GM12878 (cell line): ENCODE measurements around the gene CLDN15. TPM values are rescaled to one million over a fixed set of nuclear protein-coding genes. Genes with fewer than 3 reads are reported as not detected.

Experiments
- ATAC-seq: fragments of 200-7000 bp; cut with Tn5 transposase; 3 replicates; pipeline ENCODE4 v1.9.1; 2020; ENCODE audit warnings: mild to moderate bottlenecking, moderate library complexity
- BruUV-seq: library from RNA; stranded (reverse); fragments of 400-500 nt; replicated peaks from 2 replicates; lab custom pipeline; 2021; lab: Mats Ljungman, UMichigan
- CTCF ChIA-PET: fragments of 300-600 bp; sonication (Branson Sonifier 250); formaldehyde crosslinking; extraction: SDS; loops from one replicate; lab custom pipeline; 2021; ENCODE audit warnings: inconsistent platforms; lab: Yijun Ruan, JAX
- POLR2A ChIA-PET: fragments of 350-600 bp; formaldehyde crosslinking; extraction: SDS; loops from one replicate; lab custom pipeline; 2021; ENCODE audit warnings: inconsistent platforms; lab: Charles Lee
- RAD21 ChIA-PET: fragments of 300-600 bp; sonication (Branson Sonifier 250); formaldehyde crosslinking; loops from one replicate; lab custom pipeline; 2023; ENCODE audit warnings: antibody characterized with exemption; ENCODE audit not compliant: unreplicated experiment; lab: Charles Lee
- SMC1A ChIA-PET: fragments of 300-600 bp; sonication (Branson Sonifier 250); formaldehyde crosslinking; loops from one replicate; lab custom pipeline; 2023; ENCODE audit not compliant: unreplicated experiment, uncharacterized antibody; lab: Charles Lee
- DNase-seq: peaks from one replicate; pipeline ENCODE4 v3.0.0-alpha.2; 2011; ENCODE audit warnings: low read depth, low spot score
- FAIRE-seq: peaks from 3 replicates; lab custom pipeline; 2011; peaks lifted over from hg19 to GRCh38; lab: Jason Lieb, UNC
- H2AFZ ChIP-seq: 2 replicates; pipeline ENCODE4 v1.6.0; 2011; ENCODE audit warnings: low read depth, low read length, control low read depth; ENCODE audit not compliant: control insufficient read depth
- H3K27ac ChIP-seq: 2 replicates; pipeline ENCODE4 v1.5.1; 2011; ENCODE audit warnings: control low read depth; ENCODE audit not compliant: control insufficient read depth, insufficient read depth
- H3K27me3 ChIP-seq, 2 experiments: replicated peaks in 1 of 2; 2 replicates each; pipeline versions ENCODE4 v1.6.0 to v1.6.1; 2011; ENCODE audit warnings: low read length in 1 of 2; ENCODE audit not compliant: control insufficient read depth in 2 of 2, insufficient read depth in 2 of 2
- H3K36me3 ChIP-seq, 2 experiments: 2 replicates each; pipeline ENCODE4 v1.5.1; 2011; ENCODE audit warnings: low read length in 1 of 2; ENCODE audit not compliant: control insufficient read depth in 2 of 2, insufficient read depth in 2 of 2
- H3K4me1 ChIP-seq: 2 replicates; pipeline ENCODE4 v1.6.1; 2011; ENCODE audit warnings: mild to moderate bottlenecking, low read length, moderate library complexity, mixed read lengths; ENCODE audit not compliant: control insufficient read depth, insufficient read depth
- H3K4me2 ChIP-seq: 2 replicates; pipeline ENCODE4 v1.6.0; 2011; ENCODE audit warnings: control low read depth; ENCODE audit not compliant: control insufficient read depth, insufficient read depth
- H3K4me3 ChIP-seq: fragments of 200-600 bp; sonication (generic); 2 replicates; pipeline ENCODE4 v1.5.1; 2016
- H3K79me2 ChIP-seq: 2 replicates; pipeline ENCODE4 v1.6.0; 2011; ENCODE audit warnings: low read length; ENCODE audit not compliant: control insufficient read depth, insufficient read depth
- H3K9ac ChIP-seq: 2 replicates; pipeline ENCODE4 v1.8.0; 2011; ENCODE audit warnings: low read length, control low read depth, mixed read lengths; ENCODE audit not compliant: control insufficient read depth, insufficient read depth
- H3K9me3 ChIP-seq: replicated peaks from 3 replicates; pipeline ENCODE4 v1.5.1; 2011; ENCODE audit warnings: mild to moderate bottlenecking, low read length; ENCODE audit not compliant: control insufficient read depth, insufficient read depth
- H4K20me1 ChIP-seq: 2 replicates; pipeline ENCODE4 v1.6.0; 2011; ENCODE audit not compliant: control insufficient read depth, insufficient read depth
- ATF7 ChIP-seq: fragments of 450-650 bp; IDR thresholded peaks from 2 replicates; pipeline ENCODE4 v1.6.1; 2016; ENCODE audit warnings: low read depth, mild to moderate bottlenecking
- BHLHE40 ChIP-seq, 2 experiments: fragments of 450-650 bp in 1 of 2; IDR thresholded peaks; 2 replicates each; pipeline ENCODE4 v1.6.1; 2011 to 2017; ENCODE audit warnings: low read depth in 2 of 2, borderline replicate concordance in 1 of 2, improper control_type of control experiment in 1 of 2, low read length in 1 of 2, mild to moderate bottlenecking in 1 of 2
- BMI1 ChIP-seq: fragments of 450-650 bp; IDR thresholded peaks from 2 replicates; pipeline ENCODE4 v1.6.1; 2016; ENCODE audit warnings: mild to moderate bottlenecking, moderate library complexity, borderline replicate concordance
- E4F1 ChIP-seq: fragments of 450-650 bp; IDR thresholded peaks from 2 replicates; pipeline ENCODE4 v1.6.1; 2018; ENCODE audit warnings: borderline replicate concordance, mild to moderate bottlenecking; ENCODE audit not compliant: partially characterized antibody
- MAX ChIP-seq: IDR thresholded peaks from 2 replicates; pipeline ENCODE4 v1.6.1; 2012; ENCODE audit warnings: low read depth, low read length, improper control_type of control experiment
- MEF2B ChIP-seq: fragments of 450-650 bp; IDR thresholded peaks from 2 replicates; pipeline ENCODE4 v1.6.1; 2018; ENCODE audit warnings: mild to moderate bottlenecking, moderate library complexity; ENCODE audit not compliant: partially characterized antibody, poor library complexity, severe bottlenecking
- POLR2AphosphoS5 ChIP-seq: IDR thresholded peaks from 2 replicates; pipeline ENCODE4 v1.6.1; 2011; ENCODE audit warnings: mild to moderate bottlenecking, low read length, inconsistent platforms
- RAD51 ChIP-seq: fragments of 450-650 bp; IDR thresholded peaks from 2 replicates; pipeline ENCODE4 v1.6.1; 2016; ENCODE audit warnings: moderate library complexity, mild to moderate bottlenecking, inconsistent platforms
- SPI1 ChIP-seq: IDR thresholded peaks from 2 replicates; pipeline ENCODE4 v1.6.1; 2011; ENCODE audit warnings: low read depth, mild to moderate bottlenecking, low read length, moderate library complexity, borderline replicate concordance; ENCODE audit not compliant: insufficient read depth
- YBX1 ChIP-seq: fragments of 450-650 bp; IDR thresholded peaks from 2 replicates; pipeline ENCODE4 v1.6.1; 2016; ENCODE audit warnings: antibody characterized with exemption
- ZBTB4 ChIP-seq: fragments of 450-650 bp; formaldehyde crosslinking; IDR thresholded peaks from 2 replicates; pipeline ENCODE4 v1.4.0; 2022; ENCODE audit warnings: mild to moderate bottlenecking, moderate library complexity
- ZBTB40 ChIP-seq: fragments of 450-650 bp; IDR thresholded peaks from 2 replicates; pipeline ENCODE4 v1.6.1; 2016; ENCODE audit warnings: mild to moderate bottlenecking, moderate library complexity, borderline replicate concordance
- WGBS: methylation state at CpG from one replicate; pipeline ENCODE4 v1.1.6; 2016; ENCODE audit warnings: low lambda C conversion rate; ENCODE audit not compliant: insufficient replicate concordance, insufficient coverage; ENCODE audit errors: missing lambda C conversion rate; 5-methylcytosine and 5-hydroxymethylcytosine counted together
- in situ Hi-C: fragments of 300-500 bp; cut with MboI; formaldehyde crosslinking; loops from 9 replicates; pipeline ENCODE4 v1.14.3; 2018; ENCODE audit warnings: mixed read lengths
- intact Hi-C: fragments of 100-400 bp; cut with micrococcal nuclease; formaldehyde crosslinking; loops from one replicate; pipeline ENCODE4 v1.14.2; 2022; ENCODE audit not compliant: unreplicated experiment
- polyA plus RNA-seq, 11 experiments: library from polyadenylated mRNA; depleted of rRNA in 4 of 11; unstranded in 6 of 11; stranded (reverse) in 5 of 11; fragments of >200 nt; fragmentation: Nextera tagmentation in 4 of 11; fragmentation: Illumina TruSeq in 1 of 11; extraction: Ambion mirVana in 4 of 11; extraction: Trizol in 1 of 11; gene quantifications; 1 replicate in 1 of 11; 2 replicates in 10 of 11; pipeline versions ENCODE4 v1.2.1 to v1.2.3, GENCODE V29; 2011 to 2016; ENCODE audit warnings: inconsistent platforms in 2 of 11, missing spikeins in 2 of 11, low read depth in 1 of 11
- total RNA-seq, 4 experiments: library from RNA; depleted of rRNA in 3 of 4; stranded (reverse); fragments of >200 nt in 3 of 4; fragmentation: Illumina TruSeq in 1 of 4; extraction: Trizol in 1 of 4; gene quantifications; 2 replicates each; pipeline versions ENCODE4 v1.2.1 to v1.2.3, GENCODE V29; 2013 to 2021

The CLDN15 gene
- total and polyA plus RNA-seq, 10 of the 15 experiments (the other 5 are each of a cell fraction or from before 2014, with no cell fraction given), result 0.47 to 15.0 (median 6.6) TPM

GRCh38 chr7:101197991-101198390, 39.6 kb downstream of the CLDN15 start:
- no peaks in the 10 kb centered on the region for H3K4me1 ChIP-seq
- no peaks in the 10 kb centered on the region for H3K36me3 ChIP-seq
- ChIA-PET SMC1A (no interaction called here), RAD21 (no interaction called here), POLR2A (no interaction called here), CTCF (no interaction called here)
- no peaks in the 10 kb centered on the region for H3K9me3 ChIP-seq
- no peak overlapping the region for H3K4me3 ChIP-seq
- H3K27ac ChIP-seq, result no peak overlapping the region
- H3K27me3 ChIP-seq, result peaks cover 0 to 9% of the 10 kb centered on the region in 2 experiments; a peak in 2 of 4 replicates
- intact Hi-C loops (no loop called here), in situ Hi-C loops (no loop called here)
- H3K9ac ChIP-seq, result no peak overlapping the region
- 72% methylated on average over 21 of the region's 21 CpGs for WGBS
- TF ChIP-seq ZBTB40, result no peak
- TF ChIP-seq BHLHE40 (IDR thresholded peaks at IDR 0.05; ENCODE audit: borderline replicate concordance in 1 of 2, low read depth in 2 of 2, low read length in 1 of 2), result no peak
- TF ChIP-seq SPI1, result no peak
- TF ChIP-seq MAX, result no peak
- TF ChIP-seq POLR2AphosphoS5, result no peak
- TF ChIP-seq ATF7, result no peak
- TF ChIP-seq E4F1, result no peak
- TF ChIP-seq ZBTB4 (CRISPR knock-in tag), result no peak
- no peak for TF ChIP-seq YBX1
- no peak for TF ChIP-seq RAD51
- no peak for TF ChIP-seq MEF2B
- no peak for TF ChIP-seq BMI1
- no peak for DNase-seq
- no peak overlapping the region for H2AFZ ChIP-seq
- no peaks in the 10 kb centered on the region for H4K20me1 ChIP-seq
- no peak overlapping the region for H3K4me2 ChIP-seq
- H3K79me2 ChIP-seq, result no peaks in the 10 kb centered on the region
- no TSS peak for BruUV-seq
- no peak for FAIRE-seq
- no peak for ATAC-seq
